Glomerular visceral epithelial cell (primary cell): Measurements from ENCODE around the gene GGACT.

Experiments used
- DNase-seq: peaks from one replicate; pipeline ENCODE4 v3.0.0-alpha.2; 2016; ENCODE audit errors: extremely low spot score

The GGACT gene

GRCh38 chr13:100547791-100548201, 40.8 kb downstream of the GGACT start:
- DNase-seq, result no peak

- no peak for DNase-seq
These were observed 41.7 kb downstream of the GGACT start for GRCh38 chr13:100546713-100547405.

DNA sequence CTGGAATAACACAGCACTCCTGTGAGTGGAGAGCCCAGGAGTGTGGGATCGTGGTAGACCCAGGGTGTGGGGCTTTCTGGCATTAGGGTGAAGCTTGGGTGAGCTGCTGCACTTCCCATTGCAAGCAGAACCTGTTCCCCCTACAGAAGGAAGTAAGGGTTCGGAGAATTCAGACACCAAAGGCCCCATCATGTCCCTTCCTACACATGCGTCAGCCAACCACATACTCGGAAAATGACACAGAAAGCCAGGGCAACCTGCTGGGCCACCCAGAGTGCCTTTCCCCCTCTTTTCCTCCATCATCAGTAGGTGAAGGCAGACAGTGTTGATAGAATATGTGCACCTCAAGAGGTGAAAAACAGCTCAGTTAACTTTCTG, 42.9 kb downstream of the GGACT start:
- no peak for DNase-seq

GRCh38 chr13:100544866-100545683, 43.5 kb downstream of the GGACT start:
- no peak for DNase-seq

GRCh38 chr13:100543872-100544602, 44.6 kb downstream of the GGACT start:
- DNase-seq, result peak; percentile 18

GRCh38 chr13:100542826-100543156, 45.8 kb downstream of the GGACT start:
- peak; percentile 16 for DNase-seq

GRCh38 chr13:100541897-100542825, 46.4 kb downstream of the GGACT start:
- no peak for DNase-seq

DNA sequence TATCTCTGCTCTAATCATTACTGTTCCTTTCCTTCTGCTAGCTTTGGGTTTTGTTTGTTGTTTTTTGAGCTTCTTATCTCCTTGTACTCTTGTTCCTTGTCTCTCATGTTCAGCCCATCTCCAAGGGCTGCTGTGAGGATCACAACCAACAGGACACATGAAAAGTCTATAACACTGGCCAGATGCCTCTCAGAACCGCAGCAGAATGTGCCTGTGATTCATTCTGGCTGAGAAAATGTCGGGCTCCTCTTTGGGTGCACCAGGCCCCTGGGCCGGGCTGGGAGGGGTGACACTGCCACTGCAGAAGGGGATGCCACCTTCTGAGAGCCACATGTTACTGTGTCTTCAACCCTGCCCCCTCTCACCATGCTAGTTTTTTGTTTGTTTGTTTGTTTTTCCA, 48.0 kb downstream of the GGACT start:
- no peak for DNase-seq

- no peak for DNase-seq
These were observed 50.6 kb downstream of the GGACT start for GRCh38 chr13:100537951-100538462.

- DNase-seq, result no peak
These were observed 51.1 kb downstream of the GGACT start for GRCh38 chr13:100537486-100537885.

- DNase-seq, result no peak
These were observed 51.9 kb downstream of the GGACT start for GRCh38 chr13:100536643-100537180.

GRCh38 chr13:100535426-100536135, 53.0 kb downstream of the GGACT start:
- no peak for DNase-seq

- no peak for DNase-seq
These were observed 53.7 kb downstream of the GGACT start for GRCh38 chr13:100534911-100535310.

DNA sequence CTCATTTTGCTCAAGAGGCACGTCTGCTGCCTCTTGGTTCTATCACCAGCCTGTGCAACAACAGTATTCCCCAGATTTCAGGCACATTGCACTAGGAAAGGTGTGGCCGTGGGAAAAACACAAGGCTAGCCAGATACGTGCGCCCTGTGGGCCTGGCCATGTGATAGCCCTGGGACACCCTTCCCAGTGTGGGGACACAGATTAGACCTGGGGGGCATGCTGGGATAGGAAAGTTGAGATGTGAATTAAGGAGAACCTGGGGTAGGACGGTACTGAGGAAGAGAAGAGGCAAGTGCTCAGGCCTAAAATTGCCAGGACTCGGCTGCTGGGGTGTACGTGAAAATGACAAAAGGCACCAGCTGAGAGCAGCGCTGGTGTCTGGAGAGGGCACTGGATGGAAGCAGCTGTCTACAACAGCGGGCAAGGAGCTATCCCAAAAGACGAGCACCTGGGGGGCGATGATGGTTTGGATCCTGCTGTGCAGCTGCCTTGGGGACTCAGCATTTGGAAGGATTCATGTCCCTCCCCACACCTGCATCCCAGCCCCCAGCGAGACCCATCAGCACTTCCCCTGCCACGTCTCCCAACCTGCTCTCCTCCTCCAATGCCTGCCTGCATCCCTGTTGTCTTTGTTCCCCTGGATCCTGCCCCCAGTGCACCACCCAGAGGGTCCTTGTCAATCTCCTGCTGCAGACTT, 54.3 kb downstream of the GGACT start:
- DNase-seq, result no peak

- DNase-seq, result no peak
These were observed 55.0 kb downstream of the GGACT start for GRCh38 chr13:100533588-100534041.

- DNase-seq, result no peak
These were observed 55.7 kb downstream of the GGACT start for GRCh38 chr13:100532836-100533435.

DNA sequence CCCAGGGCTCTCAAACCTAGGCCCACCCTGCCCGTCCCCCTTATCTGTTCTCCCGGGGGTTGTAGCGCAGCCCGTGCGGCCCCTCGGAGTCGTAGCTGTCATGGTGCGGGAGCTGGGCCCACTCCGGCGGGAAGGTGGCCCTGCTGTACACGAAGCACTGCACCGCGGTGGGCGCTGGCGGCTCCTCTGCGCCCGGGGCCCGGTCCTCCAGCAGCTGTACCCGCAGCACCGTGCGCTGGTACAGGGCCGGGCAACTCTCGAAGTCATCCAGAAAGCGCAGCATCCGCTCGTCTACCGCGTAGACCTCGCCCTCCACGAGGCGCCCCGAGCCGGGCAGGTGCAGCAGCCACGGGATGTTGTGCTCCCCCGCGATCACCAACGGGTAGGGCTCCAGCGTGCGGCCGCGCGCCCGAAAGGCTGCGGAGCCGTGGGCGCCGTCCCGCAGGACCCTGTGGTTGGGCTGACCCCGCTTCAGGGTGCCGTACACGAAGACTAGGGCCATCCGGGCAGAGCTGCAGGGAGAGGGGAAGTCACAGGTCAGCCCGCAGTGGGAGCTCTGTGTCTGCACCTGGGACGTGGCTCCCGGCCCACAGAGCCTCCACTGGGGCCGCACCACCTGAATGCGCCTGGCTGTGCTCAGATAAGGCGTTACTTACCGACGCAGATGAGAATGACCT, 56.4 kb downstream of the GGACT start:
- no peak for DNase-seq

- DNase-seq, result no peak
These were observed 57.8 kb downstream of the GGACT start for GRCh38 chr13:100530671-100531213.
